H9 (cell line): ENCODE measurements around the gene LRP1B. TPM values are rescaled to one million over a fixed set of nuclear protein-coding genes. Genes with fewer than 3 reads are reported as not detected.

ENCODE experiments used
- DNase-seq: peaks from one replicate; pipeline ENCODE4 v3.0.0-alpha.2; 2017
- H2AFZ ChIP-seq: one replicate; pipeline ENCODE4 v1.6.1; 2013; ENCODE audit warnings: mild to moderate bottlenecking, low read length, control low read depth, moderate library complexity
- H2AK5ac ChIP-seq: 2 replicates; pipeline ENCODE4 v1.6.1; 2013; ENCODE audit warnings: low read length, control low read depth, mixed read lengths; ENCODE audit not compliant: insufficient read length
- H2BK120ac ChIP-seq: one replicate; pipeline ENCODE4 v1.6.1; 2013; ENCODE audit warnings: low read depth, mild to moderate bottlenecking, low read length, control low read depth, inconsistent platforms; ENCODE audit not compliant: poor library complexity, severe bottlenecking
- H2BK12ac ChIP-seq: 2 replicates; pipeline ENCODE4 v1.6.1; 2013; ENCODE audit warnings: low read length, control low read depth, mixed read lengths, low read depth; ENCODE audit not compliant: insufficient read length
- H2BK15ac ChIP-seq: 2 replicates; pipeline ENCODE4 v1.6.1; 2013; ENCODE audit warnings: low read depth, low read length, control low read depth
- H2BK20ac ChIP-seq: one replicate; pipeline ENCODE4 v1.6.1; 2013; ENCODE audit warnings: low read depth, mild to moderate bottlenecking, low read length, control low read depth, inconsistent platforms; ENCODE audit not compliant: poor library complexity, severe bottlenecking
- H2BK5ac ChIP-seq: 2 replicates; pipeline ENCODE4 v1.6.1; 2013; ENCODE audit warnings: low read length, control low read depth, mixed read lengths; ENCODE audit not compliant: insufficient read length
- H3K14ac ChIP-seq: 2 replicates; pipeline ENCODE4 v1.6.1; 2013; ENCODE audit warnings: low read length, control low read depth; ENCODE audit not compliant: insufficient read depth
- H3K18ac ChIP-seq: 2 replicates; pipeline ENCODE4 v1.6.1; 2013; ENCODE audit warnings: low read depth, mild to moderate bottlenecking, mixed read lengths, low read length, control low read depth; ENCODE audit not compliant: insufficient read length
- H3K23ac ChIP-seq: 2 replicates; pipeline ENCODE4 v1.6.1; 2013; ENCODE audit warnings: low read length, control low read depth, mixed read lengths, low read depth; ENCODE audit not compliant: insufficient read length
- H3K23me2 ChIP-seq: 2 replicates; pipeline ENCODE4 v1.6.1; 2013; ENCODE audit warnings: low read depth, mild to moderate bottlenecking, mixed read lengths, low read length, control low read depth; ENCODE audit not compliant: insufficient read length, poor library complexity, severe bottlenecking
- H3K27ac ChIP-seq: 2 replicates; pipeline ENCODE4 v1.5.1; 2013; ENCODE audit warnings: low read length, control low read depth, mixed read lengths, low read depth; ENCODE audit not compliant: insufficient read length
- H3K27me3 ChIP-seq: 2 replicates; pipeline ENCODE4 v1.6.1; 2013; ENCODE audit warnings: low read length, control low read depth, inconsistent platforms; ENCODE audit not compliant: insufficient read depth
- H3K4ac ChIP-seq: 2 replicates; pipeline ENCODE4 v1.6.1; 2013; ENCODE audit warnings: low read depth, mild to moderate bottlenecking, control low read depth, inconsistent platforms, low read length, moderate library complexity
- H3K4me1 ChIP-seq: 2 replicates; pipeline ENCODE4 v1.6.1; 2013; ENCODE audit warnings: low read length, control low read depth, inconsistent platforms; ENCODE audit not compliant: insufficient read depth
- H3K4me2 ChIP-seq: 2 replicates; pipeline ENCODE4 v1.6.1; 2013; ENCODE audit warnings: low read length, control low read depth, mixed read lengths; ENCODE audit not compliant: insufficient read length, insufficient read depth
- H3K56ac ChIP-seq: 2 replicates; pipeline ENCODE4 v1.6.1; 2013; ENCODE audit warnings: low read depth, mild to moderate bottlenecking, mixed read lengths, low read length, control low read depth; ENCODE audit not compliant: insufficient read length
- H3K79me1 ChIP-seq: 2 replicates; pipeline ENCODE4 v1.6.1; 2013; ENCODE audit warnings: low read depth, mild to moderate bottlenecking, moderate library complexity, low read length, control low read depth, inconsistent platforms; ENCODE audit not compliant: insufficient read depth, poor library complexity, severe bottlenecking
- H3K79me2 ChIP-seq: 2 replicates; pipeline ENCODE4 v1.6.1; 2013; ENCODE audit warnings: low read length, control low read depth, inconsistent platforms; ENCODE audit not compliant: insufficient read depth
- H3K9ac ChIP-seq: 2 replicates; pipeline ENCODE4 v1.6.1; 2013; ENCODE audit warnings: low read length, control low read depth, mixed read lengths; ENCODE audit not compliant: insufficient read length; ENCODE audit errors: extremely low read depth
- H3K9me3 ChIP-seq: one replicate; pipeline ENCODE4 v1.6.1; 2013; ENCODE audit warnings: low read depth, low read length, inconsistent platforms; ENCODE audit not compliant: control insufficient read depth
- H3T11ph ChIP-seq: one replicate; pipeline ENCODE4 v1.6.1; 2013; ENCODE audit warnings: mild to moderate bottlenecking, low read length, control low read depth, inconsistent platforms
- H4K20me1 ChIP-seq: one replicate; pipeline ENCODE4 v1.6.1; 2013; ENCODE audit not compliant: control insufficient read depth, insufficient read length, insufficient read depth
- H4K5ac ChIP-seq: 2 replicates; pipeline ENCODE4 v1.6.1; 2013; ENCODE audit warnings: low read depth, mild to moderate bottlenecking, mixed read lengths, low read length, control low read depth; ENCODE audit not compliant: insufficient read length
- H4K8ac ChIP-seq: replicated peaks from 2 replicates; pipeline ENCODE4 v1.6.1; 2013; ENCODE audit warnings: low read length, control low read depth, mixed read lengths, low read depth; ENCODE audit not compliant: insufficient read length
- H4K91ac ChIP-seq: 2 replicates; pipeline ENCODE4 v1.6.1; 2013; ENCODE audit warnings: low read depth, mild to moderate bottlenecking, moderate library complexity, mixed read lengths, low read length, control low read depth; ENCODE audit not compliant: insufficient read length
- H3K27ac Mint-ChIP-seq, 3 experiments: 2 replicates in 2 of 3; 3 replicates in 1 of 3; pipeline ENCODE4 v1.8.0; 2020 to 2021; ENCODE audit warnings: mixed read lengths in 3 of 3, mild to moderate bottlenecking in 1 of 3, moderate library complexity in 1 of 3
- H3K27me3 Mint-ChIP-seq: 2 replicates; pipeline ENCODE4 v1.8.0; 2021; ENCODE audit warnings: low read depth, mild to moderate bottlenecking, moderate library complexity, mixed read lengths
- H3K36me3 Mint-ChIP-seq, 3 experiments: 2 replicates in 2 of 3; 3 replicates in 1 of 3; pipeline ENCODE4 v1.8.0; 2020 to 2021; ENCODE audit warnings: low read depth in 3 of 3, mixed read lengths in 3 of 3; ENCODE audit not compliant: insufficient read depth in 1 of 3
- H3K4me1 Mint-ChIP-seq, 2 experiments: 2 replicates each; pipeline ENCODE4 v1.8.0; 2020; ENCODE audit warnings: mixed read lengths in 2 of 2
- H3K4me3 Mint-ChIP-seq, 2 experiments: 2 replicates in 1 of 2; 3 replicates in 1 of 2; pipeline ENCODE4 v1.8.0; 2020 to 2021; ENCODE audit warnings: mild to moderate bottlenecking in 2 of 2, mixed read lengths in 2 of 2, moderate library complexity in 1 of 2
- H3K9me3 Mint-ChIP-seq, 2 experiments: 2 replicates in 1 of 2; 3 replicates in 1 of 2; pipeline ENCODE4 v1.8.0; 2020; ENCODE audit warnings: mild to moderate bottlenecking in 2 of 2, mixed read lengths in 2 of 2, moderate library complexity in 1 of 2
- WGBS: extraction: QIAGEN DNeasy Blood & Tissue Kit; methylation state at CpG from one replicate; pipeline ENCODE4 v1.1.7; 2013; ENCODE audit warnings: missing lambda C conversion rate, low lambda C conversion rate, mixed read lengths; ENCODE audit not compliant: insufficient read length; ENCODE audit errors: extremely low coverage; 5-methylcytosine and 5-hydroxymethylcytosine counted together
- total RNA-seq: library from RNA; stranded (reverse); gene quantifications from 2 replicates; pipeline ENCODE4 v1.2.1, GENCODE V29; 2021
- TF ChIP-seq, protein P1 (sequence below): fragments of 200-600 bp; sonication (generic); conservative IDR thresholded peaks from 3 replicates; pipeline ENCODE4 v1.8.0; 2021; ENCODE audit warnings: antibody characterized with exemption, mild to moderate bottlenecking

LRP1B gene
- total RNA-seq, 1 experiment from 2014 or later = not detected

DNA sequence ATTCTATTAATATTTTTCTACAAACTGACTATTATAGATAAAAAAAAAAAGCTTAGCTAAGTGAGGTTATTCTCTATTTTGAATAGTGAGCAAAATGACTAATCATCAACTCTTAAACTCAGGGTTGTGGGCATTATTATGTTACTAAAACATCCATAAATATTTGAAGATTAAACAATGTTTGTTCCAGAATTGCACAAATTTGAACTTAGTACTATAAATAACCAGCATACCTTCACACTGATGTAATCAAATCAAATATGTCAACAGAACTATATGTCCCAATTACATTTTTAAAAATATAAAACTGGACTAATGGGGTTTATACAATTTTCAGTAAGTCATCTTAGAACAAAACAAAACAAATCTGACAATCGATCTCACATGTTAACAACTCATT, 800.9 kb downstream of the LRP1B start:
- H4K5ac ChIP-seq = no peak overlapping the region
- no peak overlapping the region for H2AK5ac ChIP-seq
- H3K56ac ChIP-seq = no peak overlapping the region
- no peak overlapping the region for H2BK120ac ChIP-seq
- H3K4me1 ChIP-seq = no peaks in the 10 kb centered on the region
- H3K23me2 ChIP-seq = no peaks in the 10 kb centered on the region
- no peak overlapping the region for H3K4me2 ChIP-seq
- no peak overlapping the region for H3K14ac ChIP-seq
- DNase-seq = no peak
- no peaks in the 10 kb centered on the region for H3K27me3 ChIP-seq
- H2BK12ac ChIP-seq = no peak overlapping the region
- WGBS = no CpG with 5 or more reads among the region's 1 CpG
- H3K79me1 ChIP-seq = no peaks in the 10 kb centered on the region
- H3K18ac ChIP-seq = no peak overlapping the region
- no peak overlapping the region for H3K27ac ChIP-seq
- Mint-ChIP-seq H3K4me3 (no peak overlapping the region), H3K9me3 (no peaks in the 10 kb centered on the region), H3K4me1 (no peaks in the 10 kb centered on the region), H3K36me3 (no peaks in the 10 kb centered on the region), H3K27me3 (no peaks in the 10 kb centered on the region), H3K27ac (no peak overlapping the region)
- H2BK5ac ChIP-seq = no peak overlapping the region
- H2BK15ac ChIP-seq = no peak overlapping the region
- no peak overlapping the region for H3T11ph ChIP-seq
- TF ChIP-seq, protein P1, sequence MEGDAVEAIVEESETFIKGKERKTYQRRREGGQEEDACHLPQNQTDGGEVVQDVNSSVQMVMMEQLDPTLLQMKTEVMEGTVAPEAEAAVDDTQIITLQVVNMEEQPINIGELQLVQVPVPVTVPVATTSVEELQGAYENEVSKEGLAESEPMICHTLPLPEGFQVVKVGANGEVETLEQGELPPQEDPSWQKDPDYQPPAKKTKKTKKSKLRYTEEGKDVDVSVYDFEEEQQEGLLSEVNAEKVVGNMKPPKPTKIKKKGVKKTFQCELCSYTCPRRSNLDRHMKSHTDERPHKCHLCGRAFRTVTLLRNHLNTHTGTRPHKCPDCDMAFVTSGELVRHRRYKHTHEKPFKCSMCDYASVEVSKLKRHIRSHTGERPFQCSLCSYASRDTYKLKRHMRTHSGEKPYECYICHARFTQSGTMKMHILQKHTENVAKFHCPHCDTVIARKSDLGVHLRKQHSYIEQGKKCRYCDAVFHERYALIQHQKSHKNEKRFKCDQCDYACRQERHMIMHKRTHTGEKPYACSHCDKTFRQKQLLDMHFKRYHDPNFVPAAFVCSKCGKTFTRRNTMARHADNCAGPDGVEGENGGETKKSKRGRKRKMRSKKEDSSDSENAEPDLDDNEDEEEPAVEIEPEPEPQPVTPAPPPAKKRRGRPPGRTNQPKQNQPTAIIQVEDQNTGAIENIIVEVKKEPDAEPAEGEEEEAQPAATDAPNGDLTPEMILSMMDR = no peak
- H2BK20ac ChIP-seq = no peak overlapping the region
- H3K23ac ChIP-seq = no peak overlapping the region
- H4K91ac ChIP-seq = no peak overlapping the region
- H3K4ac ChIP-seq = no peak overlapping the region
- no peaks in the 10 kb centered on the region for H3K9me3 ChIP-seq
- no peaks in the 10 kb centered on the region for H3K79me2 ChIP-seq
- H3K9ac ChIP-seq = no peak overlapping the region
- H4K8ac ChIP-seq = no peak overlapping the region
- H2AFZ ChIP-seq = no peak overlapping the region
- no peaks in the 10 kb centered on the region for H4K20me1 ChIP-seq
